H1 (cell line): Measurements from ENCODE around the gene CLPTM1L. TPM values are rescaled to one million over a fixed set of nuclear protein-coding genes. Genes with fewer than 3 reads are reported as not detected.

Experiments used
- GABPA ChIP-seq: IDR thresholded peaks from 2 replicates; pipeline ENCODE4 v1.6.1; 2011; ENCODE audit warnings: mild to moderate bottlenecking, low read length, moderate library complexity, borderline replicate concordance; ENCODE audit not compliant: insufficient read depth
- KDM1A ChIP-seq: fragments of 200-600, 300-600 bp; sonication (generic); IDR thresholded peaks from 2 replicates; pipeline ENCODE4 v1.7.1; 2016; ENCODE audit warnings: mild to moderate bottlenecking, low read length, borderline replicate concordance
- NRF1 ChIP-seq: IDR thresholded peaks from 2 replicates; pipeline ENCODE4 v1.6.1; 2011; ENCODE audit warnings: mild to moderate bottlenecking, low read depth, low read length, improper control_type of control experiment
- PHF8 ChIP-seq: fragments of 200-600 bp; sonication (generic); conservative IDR thresholded peaks from 2 replicates; pipeline ENCODE4 v1.7.1; 2012; ENCODE audit warnings: low read depth, mild to moderate bottlenecking, inconsistent platforms, low read length, moderate library complexity
- RAD21 ChIP-seq, 2 experiments: IDR thresholded peaks in 1 of 2; conservative IDR thresholded peaks in 1 of 2; 2 replicates each; pipeline ENCODE4 v1.6.1; 2011; ENCODE audit warnings: low read depth in 2 of 2, low read length in 2 of 2, improper control_type of control experiment in 1 of 2, inconsistent platforms in 1 of 2, mild to moderate bottlenecking in 1 of 2, moderate library complexity in 1 of 2
- RFX5 ChIP-seq: IDR thresholded peaks from 2 replicates; pipeline ENCODE4 v1.6.1; 2011; ENCODE audit warnings: low read depth, low read length, improper control_type of control experiment, borderline replicate concordance
- SIRT6 ChIP-seq: IDR thresholded peaks from one replicate; pipeline ENCODE4 v1.7.1; 2012; ENCODE audit warnings: low read length, inconsistent platforms
- SUZ12 ChIP-seq: fragments of 200-600 bp; sonication (generic); IDR thresholded peaks from 2 replicates; pipeline ENCODE4 v1.6.1; 2012; ENCODE audit warnings: mild to moderate bottlenecking, inconsistent platforms, low read length, moderate library complexity, mixed read lengths
- polyA plus RNA-seq, 7 experiments: library from polyadenylated mRNA; depleted of rRNA in 3 of 7; stranded (reverse) in 5 of 7; unstranded in 2 of 7; fragments of >200 nt in 5 of 7; fragments of 200-250 nt in 2 of 7; gene quantifications; 1 replicate in 5 of 7; 2 replicates in 1 of 7; 4 replicates in 1 of 7; pipeline versions ENCODE4 v1.2.1 to v1.2.3, GENCODE V29; 2011 to 2013; ENCODE audit warnings: missing spikeins in 2 of 7, mixed read lengths in 2 of 7
- total RNA-seq: library from RNA; stranded (reverse); fragmentation: NEBNext Ultra II Directional; extraction: Animal tissue kit (Norgen Biotek cat#: 25700); gene quantifications from 2 replicates; pipeline ENCODE4 v1.2.1, GENCODE V29; 2021

Gene CLPTM1L
- total and polyA plus RNA-seq, 2 of the 8 experiments (the other 6 are each of a cell fraction or from before 2014, with no cell fraction given), result 102 to 119 TPM

GRCh38 chr5:1380910-1381309, 36.0 kb upstream of the CLPTM1L start (continued):
- TF ChIP-seq KDM1A (no peak), RFX5 (no peak), RAD21 (IDR thresholded peaks at IDR 0.05 in 1 of 2, conservative IDR thresholded peaks at IDR 0.05 in 1 of 2; ENCODE audit: low read depth in 2 of 2, low read length in 2 of 2) (no peak), GABPA (no peak), SUZ12 (no peak), SIRT6 (no peak), PHF8 (no peak), NRF1 (no peak)
